ENCODE measurements around the gene CCDC92.
"Not testable (repeated sequence)": the region's sequence is repeated elsewhere in the genome, so short reads cannot be mapped to it uniquely, and the experiment has no call there.

The CCDC92 gene

GRCh38 chr12:123947531-123947930 lies 25.1 kb downstream of the CCDC92 start:
- not testable (repeated sequence) for DNase-seq

GRCh38 chr12:123946516-123947505 lies 25.8 kb downstream of the CCDC92 start:
- DNase-seq, result not testable (repeated sequence)

- DNase-seq, result no peak
These were observed 26.5 kb downstream of the CCDC92 start for GRCh38 chr12:123946152-123946515.

GRCh38 chr12:123945287-123946151 lies 27.1 kb downstream of the CCDC92 start:
- no peak for DNase-seq

GRCh38 chr12:123944696-123945095 lies 27.9 kb downstream of the CCDC92 start:
- no peak for DNase-seq

- DNase-seq, result no peak
These were observed 28.8 kb downstream of the CCDC92 start for GRCh38 chr12:123943816-123944215.

- DNase-seq, result no peak
These were observed 29.6 kb downstream of the CCDC92 start for GRCh38 chr12:123942911-123943648.

- no peak for DNase-seq
These were observed 30.4 kb downstream of the CCDC92 start for GRCh38 chr12:123942238-123942653.

- no peak for DNase-seq
These were observed 30.9 kb downstream of the CCDC92 start for GRCh38 chr12:123941624-123942237.

- DNase-seq, result no peak
These were observed 31.6 kb downstream of the CCDC92 start for GRCh38 chr12:123941000-123941399.

- DNase-seq, result no peak
These were observed 32.0 kb downstream of the CCDC92 start for GRCh38 chr12:123940627-123940966.

GRCh38 chr12:123939716-123940626 lies 32.7 kb downstream of the CCDC92 start:
- no peak for DNase-seq

- no peak for DNase-seq
These were observed 33.8 kb downstream of the CCDC92 start for GRCh38 chr12:123938679-123939480.

- no peak for DNase-seq
These were observed 34.7 kb downstream of the CCDC92 start for GRCh38 chr12:123937707-123938591.

GRCh38 chr12:123936956-123937706 lies 35.5 kb downstream of the CCDC92 start:
- no peak for DNase-seq

GRCh38 chr12:123936471-123936870 lies 36.2 kb downstream of the CCDC92 start:
- DNase-seq, result no peak

- no peak for DNase-seq
These were observed 36.7 kb downstream of the CCDC92 start for GRCh38 chr12:123935956-123936355.

GRCh38 chr12:123934829-123935228 lies 37.8 kb downstream of the CCDC92 start:
- no peak for DNase-seq
